H1 (cell line): ENCODE results near the gene KANSL1. TPM values are rescaled to one million over a fixed set of nuclear protein-coding genes. Genes with fewer than 3 reads are reported as not detected.

Experiments used
- CTCF ChIA-PET: fragments of 300-600 bp; sonication (Branson Sonifier 250); formaldehyde crosslinking; loops from one replicate; lab custom pipeline; 2021; ENCODE audit not compliant: partially characterized antibody; lab: Charles Lee
- POLR2A ChIA-PET: fragments of 300-600 bp; sonication (Branson Sonifier 250); formaldehyde crosslinking; loops from one replicate; lab custom pipeline; 2021; ENCODE audit warnings: inconsistent platforms; ENCODE audit not compliant: partially characterized antibody; lab: Charles Lee
- DNase-seq, 2 experiments: peaks; one replicate each; pipeline versions ENCODE4 v3.0.0 to v3.0.0-alpha.2; 2010 to 2022; ENCODE audit warnings: low spot score in 2 of 2, low read depth in 1 of 2, mixed read lengths in 1 of 2
- FAIRE-seq: peaks from 2 replicates; lab custom pipeline; 2011; peaks lifted over from hg19 to GRCh38; lab: Jason Lieb, UNC
- H2AFZ ChIP-seq: 2 replicates; pipeline ENCODE4 v1.8.1; 2012; ENCODE audit warnings: low read length, inconsistent platforms
- H2AK5ac ChIP-seq: 2 replicates; pipeline ENCODE4 v1.6.1; 2013; ENCODE audit warnings: low read depth, low read length
- H2BK120ac ChIP-seq: replicated peaks from 2 replicates; pipeline ENCODE3; 2013; ENCODE audit warnings: low read depth, low read length, inconsistent platforms
- H2BK12ac ChIP-seq: 2 replicates; pipeline ENCODE4 v1.6.1; 2013; ENCODE audit warnings: low read depth, low read length
- H2BK15ac ChIP-seq: 2 replicates; pipeline ENCODE4 v1.6.1; 2013; ENCODE audit warnings: low read length
- H2BK20ac ChIP-seq: 2 replicates; pipeline ENCODE4 v1.6.1; 2013; ENCODE audit warnings: low read length
- H2BK5ac ChIP-seq: 2 replicates; pipeline ENCODE4 v1.6.1; 2013; ENCODE audit warnings: low read depth, low read length
- H3K14ac ChIP-seq: 2 replicates; pipeline ENCODE4 v1.6.1; 2013; ENCODE audit warnings: inconsistent platforms; ENCODE audit not compliant: insufficient read length
- H3K18ac ChIP-seq: 2 replicates; pipeline ENCODE4 v1.6.1; 2013; ENCODE audit warnings: low read length; ENCODE audit errors: extremely low read depth
- H3K23ac ChIP-seq: 2 replicates; pipeline ENCODE4 v1.6.1; 2013; ENCODE audit warnings: inconsistent platforms; ENCODE audit not compliant: insufficient read length
- H3K23me2 ChIP-seq: 2 replicates; pipeline ENCODE4 v1.6.1; 2013; ENCODE audit warnings: low read depth, low read length
- H3K27ac ChIP-seq: 2 replicates; pipeline ENCODE4 v1.6.1; 2011; ENCODE audit warnings: low read depth, low read length, inconsistent platforms
- H3K27me3 ChIP-seq, 4 experiments: replicated peaks in 1 of 4; 1 replicate in 1 of 4; 2 replicates in 3 of 4; pipeline versions ENCODE4 v1.6.1 to v1.8.1; 2011 to 2013; ENCODE audit warnings: low read length in 3 of 4, mild to moderate bottlenecking in 3 of 4, inconsistent platforms in 2 of 4, mixed read lengths in 2 of 4, moderate library complexity in 1 of 4; ENCODE audit not compliant: control insufficient read depth in 3 of 4, insufficient read depth in 3 of 4; ENCODE audit errors: extremely low read depth in 1 of 4
- H3K36me3 ChIP-seq, 4 experiments: 2 replicates each; pipeline versions ENCODE4 v1.6.1 to v1.8.1; 2011 to 2013; ENCODE audit warnings: mild to moderate bottlenecking in 4 of 4, low read length in 3 of 4, moderate library complexity in 2 of 4, control low read depth in 1 of 4, inconsistent platforms in 1 of 4; ENCODE audit not compliant: insufficient read depth in 4 of 4, control insufficient read depth in 2 of 4
- H3K4ac ChIP-seq: replicated peaks from 2 replicates; pipeline ENCODE3; 2013; ENCODE audit warnings: low read length, low read depth, mixed read lengths, inconsistent platforms; ENCODE audit not compliant: insufficient read length
- H3K4me1 ChIP-seq, 4 experiments: replicated peaks in 1 of 4; 1 replicate in 1 of 4; 2 replicates in 3 of 4; pipeline versions ENCODE4 v1.6.1 to v1.8.1; 2011 to 2013; ENCODE audit warnings: low read length in 3 of 4, inconsistent platforms in 2 of 4, mixed read lengths in 1 of 4; ENCODE audit not compliant: insufficient read depth in 4 of 4, control insufficient read depth in 3 of 4
- H3K4me2 ChIP-seq, 2 experiments: 2 replicates each; pipeline versions ENCODE4 v1.6.1 to v1.8.1; 2011 to 2013; ENCODE audit warnings: low read depth in 2 of 2, low read length in 2 of 2, control low read depth in 1 of 2, inconsistent platforms in 1 of 2, mild to moderate bottlenecking in 1 of 2; ENCODE audit not compliant: insufficient read depth in 1 of 2
- H3K4me3 ChIP-seq, 4 experiments: fragments of 200-600, 300-600 bp in 1 of 4; sonication (generic), shearing (Covaris generic), sonication (Bioruptor Twin) in 1 of 4; 2 replicates each; pipeline versions ENCODE4 v1.5.1 to v1.8.1; 2011 to 2016; ENCODE audit warnings: low read length in 4 of 4, low read depth in 3 of 4, control low read depth in 2 of 4, inconsistent platforms in 2 of 4, mild to moderate bottlenecking in 2 of 4, mixed read lengths in 1 of 4, moderate library complexity in 1 of 4; ENCODE audit not compliant: insufficient read depth in 2 of 4; ENCODE audit errors: extremely low read depth in 1 of 4
- H3K56ac ChIP-seq: replicated peaks from 2 replicates; pipeline ENCODE3; 2013; ENCODE audit warnings: low read depth, mild to moderate bottlenecking, mixed read lengths, low read length, inconsistent platforms; ENCODE audit not compliant: insufficient read length
- H3K79me1 ChIP-seq: 2 replicates; pipeline ENCODE4 v1.6.1; 2013; ENCODE audit warnings: low read depth, low read length, control low read depth
- H3K79me2 ChIP-seq, 2 experiments: 2 replicates each; pipeline versions ENCODE4 v1.6.1 to v1.8.1; 2012 to 2013; ENCODE audit warnings: low read length in 2 of 2, mild to moderate bottlenecking in 2 of 2, inconsistent platforms in 1 of 2; ENCODE audit not compliant: insufficient read depth in 2 of 2, control insufficient read depth in 1 of 2
- H3K9ac ChIP-seq, 4 experiments: replicated peaks in 1 of 4; 1 replicate in 1 of 4; 2 replicates in 3 of 4; pipeline versions ENCODE4 v1.6.1 to v1.8.1; 2011 to 2013; ENCODE audit warnings: low read depth in 3 of 4, low read length in 3 of 4, control low read depth in 2 of 4, mild to moderate bottlenecking in 2 of 4, moderate library complexity in 2 of 4, inconsistent platforms in 1 of 4; ENCODE audit errors: extremely low read depth in 1 of 4
- H3K9me3 ChIP-seq, 2 experiments: 2 replicates each; pipeline versions ENCODE4 v1.6.1 to v1.8.1; 2012 to 2013; ENCODE audit warnings: mild to moderate bottlenecking in 2 of 2, moderate library complexity in 2 of 2, control low read depth in 1 of 2, inconsistent platforms in 1 of 2, low read depth in 1 of 2, low read length in 1 of 2, mixed read lengths in 1 of 2; ENCODE audit not compliant: insufficient read depth in 2 of 2
- H4K20me1 ChIP-seq, 2 experiments: replicated peaks in 1 of 2; 2 replicates each; pipeline versions ENCODE3 to v1.8.1; 2011 to 2013; ENCODE audit warnings: inconsistent platforms in 2 of 2, low read length in 2 of 2, mild to moderate bottlenecking in 1 of 2; ENCODE audit not compliant: insufficient read depth in 2 of 2, control insufficient read depth in 1 of 2
- H4K5ac ChIP-seq: 2 replicates; pipeline ENCODE4 v1.6.1; 2013; ENCODE audit warnings: low read length, low read depth, mixed read lengths, inconsistent platforms; ENCODE audit not compliant: insufficient read length
- H4K8ac ChIP-seq: 2 replicates; pipeline ENCODE4 v1.8.0; 2013; ENCODE audit warnings: mild to moderate bottlenecking, moderate library complexity, low read length, inconsistent platforms; ENCODE audit not compliant: insufficient read depth; ENCODE audit errors: extremely low read depth
- H4K91ac ChIP-seq: replicated peaks from 2 replicates; pipeline ENCODE3; 2013; ENCODE audit warnings: low read length, mixed read lengths, inconsistent platforms; ENCODE audit not compliant: insufficient read length
- CHD1 ChIP-seq: IDR thresholded peaks from 2 replicates; pipeline ENCODE4 v1.6.1; 2012; ENCODE audit warnings: low read depth, low read length, improper control_type of control experiment
- EZH2 ChIP-seq: fragments of 200-600 bp; sonication (generic); IDR thresholded peaks from 2 replicates; pipeline ENCODE4 v1.7.1; 2012; ENCODE audit warnings: low read depth, mild to moderate bottlenecking, moderate library complexity, low read length, inconsistent platforms; ENCODE audit not compliant: severe bottlenecking
- FOSL1 ChIP-seq: IDR thresholded peaks from 2 replicates; pipeline ENCODE4 v1.6.1; 2011; ENCODE audit warnings: mild to moderate bottlenecking, low read depth, low read length, moderate library complexity; ENCODE audit not compliant: insufficient read depth
- HDAC2 ChIP-seq, 2 experiments: fragments of 300-600 bp in 1 of 2; sonication (generic) in 1 of 2; IDR thresholded peaks; 2 replicates each; pipeline ENCODE4 v1.6.1; 2011 to 2012; ENCODE audit warnings: low read depth in 2 of 2, low read length in 2 of 2, mild to moderate bottlenecking in 2 of 2, moderate library complexity in 2 of 2, borderline replicate concordance in 1 of 2, inconsistent platforms in 1 of 2
- POU5F1 ChIP-seq: IDR thresholded peaks from 2 replicates; pipeline ENCODE4 v1.6.1; 2011; ENCODE audit warnings: low read depth, mild to moderate bottlenecking, low read length, moderate library complexity
- RNF2 ChIP-seq: fragments of 200-900, 300-1000 bp; sonication (generic); IDR thresholded peaks from 2 replicates; pipeline ENCODE4 v1.7.1; 2016; ENCODE audit warnings: borderline replicate concordance, low read depth, mild to moderate bottlenecking, antibody characterized with exemption, low read length; ENCODE audit not compliant: poor library complexity, severe bottlenecking; ENCODE audit errors: missing control alignments
- RXRA ChIP-seq: IDR thresholded peaks from 2 replicates; pipeline ENCODE4 v1.6.1; 2011; ENCODE audit warnings: low read depth, mild to moderate bottlenecking, low read length, moderate library complexity; ENCODE audit not compliant: insufficient read depth
- SIRT6 ChIP-seq: IDR thresholded peaks from one replicate; pipeline ENCODE4 v1.7.1; 2012; ENCODE audit warnings: low read length, inconsistent platforms
- SIX5 ChIP-seq: IDR thresholded peaks from 2 replicates; pipeline ENCODE4 v1.6.1; 2011; ENCODE audit warnings: mild to moderate bottlenecking, low read depth, low read length
- SP2 ChIP-seq: IDR thresholded peaks from 2 replicates; pipeline ENCODE4 v1.6.1; 2012; ENCODE audit warnings: mild to moderate bottlenecking, low read length, inconsistent platforms
- TAF7 ChIP-seq: optimal IDR thresholded peaks from 2 replicates; pipeline ENCODE3; 2011; ENCODE audit warnings: low read depth, mild to moderate bottlenecking, inconsistent platforms, low read length, moderate library complexity, borderline replicate concordance
- WGBS, 2 experiments: shearing (Covaris generic) in 1 of 2; methylation state at CpG; one replicate each; pipeline versions ENCODE4 v1.1.6 to v1.1.7; 2013 to 2015; ENCODE audit warnings: low lambda C conversion rate in 2 of 2, mixed read lengths in 2 of 2, inconsistent platforms in 1 of 2, low coverage in 1 of 2, missing lambda C conversion rate in 1 of 2; ENCODE audit not compliant: insufficient replicate concordance in 2 of 2, insufficient coverage in 1 of 2, insufficient read length in 1 of 2; ENCODE audit errors: extremely low coverage in 1 of 2, missing lambda C conversion rate in 1 of 2; 5-methylcytosine and 5-hydroxymethylcytosine counted together
- polyA plus RNA-seq, 7 experiments: library from polyadenylated mRNA; depleted of rRNA in 3 of 7; stranded (reverse) in 5 of 7; unstranded in 2 of 7; fragments of >200 nt in 5 of 7; fragments of 200-250 nt in 2 of 7; gene quantifications; 1 replicate in 5 of 7; 2 replicates in 1 of 7; 4 replicates in 1 of 7; pipeline versions ENCODE4 v1.2.1 to v1.2.3, GENCODE V29; 2011 to 2013; ENCODE audit warnings: missing spikeins in 2 of 7, mixed read lengths in 2 of 7
- total RNA-seq: library from RNA; stranded (reverse); fragmentation: NEBNext Ultra II Directional; extraction: Animal tissue kit (Norgen Biotek cat#: 25700); gene quantifications from 2 replicates; pipeline ENCODE4 v1.2.1, GENCODE V29; 2021
- TF ChIP-seq, protein P1 (sequence below): IDR thresholded peaks from 2 replicates; pipeline ENCODE4 v1.6.1; 2012; ENCODE audit warnings: inconsistent platforms

The KANSL1 gene
- total and polyA plus RNA-seq, 2 of the 8 experiments (the other 6 are each of a cell fraction or from before 2014, with no cell fraction given) = 34.0 to 128 TPM

GRCh38 chr17:46139432-46140210 lies 53.6 kb downstream of the KANSL1 start:
- Histone ChIP-seq H3K4me1 (peaks cover 0 to 8% (median 1%) of the 10 kb centered on the region in 4 experiments; a peak in 4 of 7 replicates), H3K4me2 (no peak overlapping the region), H2BK20ac (no peak overlapping the region), H3K27me3 (no peaks in the 10 kb centered on the region), H2BK15ac (no peak overlapping the region), H3K23me2 (no peaks in the 10 kb centered on the region), H3K23ac (no peak overlapping the region), H3K79me2 (peaks cover 68 to 98% of the 10 kb centered on the region in 2 experiments), H3K18ac (no peak overlapping the region), H3K14ac (no peak overlapping the region), H3K9me3 (no peaks in the 10 kb centered on the region), H2AFZ (no peak overlapping the region), H4K91ac (no peak overlapping the region), H4K5ac (no peak overlapping the region), H2AK5ac (no peak overlapping the region), H3K27ac (no peak overlapping the region), H2BK12ac (no peak overlapping the region), H4K20me1 (peaks cover 32 to 58% of the 10 kb centered on the region in 2 experiments), H2BK5ac (no peak overlapping the region), H3K9ac (no peak overlapping the region), H3K4ac (no peak overlapping the region), H3K4me3 (no peak overlapping the region), H2BK120ac (no peak overlapping the region), H4K8ac (no peak overlapping the region), H3K56ac (no peak overlapping the region), H3K36me3 (no peaks in the 10 kb centered on the region), H3K79me1 (no peaks in the 10 kb centered on the region; the same call in none of the 2 replicates)
- DNase-seq = no peak
- peak; percentile 66 for FAIRE-seq
- ChIA-PET CTCF (interaction anchor here (0.5 kb wide), 1 partner anchor 41 kb away, joined by 3 read pairs; no protein-coding TSS in a partner anchor), POLR2A (no interaction called here)
- WGBS, 2 experiments = 82% methylated on average over 5 of the region's 5 CpGs; no CpG with 5 or more reads in 1 of the 2 experiments
- TF ChIP-seq SIX5 (no peak), SIRT6 (no peak), TAF7 (no peak), FOSL1 (no peak), RXRA (no peak), POU5F1 (no peak), EZH2 (no peak), HDAC2 (IDR thresholded peaks at IDR 0.05; ENCODE audit: borderline replicate concordance in 1 of 2, low read depth in 2 of 2, low read length in 2 of 2) (no peak), RNF2 (no peak), CHD1 (no peak), SP2 (no peak)
- TF ChIP-seq, protein P1, sequence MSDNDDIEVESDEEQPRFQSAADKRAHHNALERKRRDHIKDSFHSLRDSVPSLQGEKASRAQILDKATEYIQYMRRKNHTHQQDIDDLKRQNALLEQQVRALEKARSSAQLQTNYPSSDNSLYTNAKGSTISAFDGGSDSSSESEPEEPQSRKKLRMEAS = no peak
